Measurements from ENCODE around the gene PEX6.

Gene PEX6, protein sequence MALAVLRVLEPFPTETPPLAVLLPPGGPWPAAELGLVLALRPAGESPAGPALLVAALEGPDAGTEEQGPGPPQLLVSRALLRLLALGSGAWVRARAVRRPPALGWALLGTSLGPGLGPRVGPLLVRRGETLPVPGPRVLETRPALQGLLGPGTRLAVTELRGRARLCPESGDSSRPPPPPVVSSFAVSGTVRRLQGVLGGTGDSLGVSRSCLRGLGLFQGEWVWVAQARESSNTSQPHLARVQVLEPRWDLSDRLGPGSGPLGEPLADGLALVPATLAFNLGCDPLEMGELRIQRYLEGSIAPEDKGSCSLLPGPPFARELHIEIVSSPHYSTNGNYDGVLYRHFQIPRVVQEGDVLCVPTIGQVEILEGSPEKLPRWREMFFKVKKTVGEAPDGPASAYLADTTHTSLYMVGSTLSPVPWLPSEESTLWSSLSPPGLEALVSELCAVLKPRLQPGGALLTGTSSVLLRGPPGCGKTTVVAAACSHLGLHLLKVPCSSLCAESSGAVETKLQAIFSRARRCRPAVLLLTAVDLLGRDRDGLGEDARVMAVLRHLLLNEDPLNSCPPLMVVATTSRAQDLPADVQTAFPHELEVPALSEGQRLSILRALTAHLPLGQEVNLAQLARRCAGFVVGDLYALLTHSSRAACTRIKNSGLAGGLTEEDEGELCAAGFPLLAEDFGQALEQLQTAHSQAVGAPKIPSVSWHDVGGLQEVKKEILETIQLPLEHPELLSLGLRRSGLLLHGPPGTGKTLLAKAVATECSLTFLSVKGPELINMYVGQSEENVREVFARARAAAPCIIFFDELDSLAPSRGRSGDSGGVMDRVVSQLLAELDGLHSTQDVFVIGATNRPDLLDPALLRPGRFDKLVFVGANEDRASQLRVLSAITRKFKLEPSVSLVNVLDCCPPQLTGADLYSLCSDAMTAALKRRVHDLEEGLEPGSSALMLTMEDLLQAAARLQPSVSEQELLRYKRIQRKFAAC

DNA sequence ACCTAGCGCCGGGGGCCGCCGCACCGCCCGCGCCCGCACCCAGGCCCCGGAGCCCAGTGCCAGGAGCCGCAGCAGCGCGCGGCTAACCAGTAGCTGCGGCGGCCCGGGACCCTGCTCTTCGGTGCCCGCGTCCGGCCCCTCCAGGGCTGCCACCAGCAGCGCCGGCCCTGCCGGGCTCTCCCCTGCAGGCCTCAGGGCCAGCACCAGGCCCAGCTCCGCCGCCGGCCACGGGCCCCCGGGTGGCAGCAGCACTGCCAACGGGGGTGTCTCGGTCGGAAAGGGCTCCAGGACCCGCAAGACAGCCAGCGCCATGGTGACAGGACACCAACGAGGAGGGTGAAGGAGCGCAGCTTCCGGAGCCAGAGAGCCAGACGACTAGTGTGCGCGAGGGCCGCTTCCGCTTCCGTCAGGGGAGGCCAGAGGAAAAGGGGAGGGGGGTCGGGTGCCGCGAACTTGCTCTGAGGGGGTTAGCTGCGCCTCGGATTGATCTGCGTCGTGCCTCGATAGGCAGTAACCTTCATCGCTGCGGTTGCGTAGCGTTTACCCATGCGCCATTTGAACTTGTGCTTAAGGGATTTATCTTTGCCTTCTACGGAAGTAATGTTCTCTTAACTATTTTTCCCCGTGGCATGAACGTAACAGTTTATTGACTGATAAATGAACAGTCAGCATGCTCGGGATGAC is at the start of gene PEX6:
Gene PEX6 (minus strand): TSS at position 343 of the 684 bp plus-strand sequence. CDS start 31 bp downstream, at position 312.
- peak; percentile 62 to 76 for DNase-seq (ENCODE audit: low read depth in 2 of 2)

DNA sequence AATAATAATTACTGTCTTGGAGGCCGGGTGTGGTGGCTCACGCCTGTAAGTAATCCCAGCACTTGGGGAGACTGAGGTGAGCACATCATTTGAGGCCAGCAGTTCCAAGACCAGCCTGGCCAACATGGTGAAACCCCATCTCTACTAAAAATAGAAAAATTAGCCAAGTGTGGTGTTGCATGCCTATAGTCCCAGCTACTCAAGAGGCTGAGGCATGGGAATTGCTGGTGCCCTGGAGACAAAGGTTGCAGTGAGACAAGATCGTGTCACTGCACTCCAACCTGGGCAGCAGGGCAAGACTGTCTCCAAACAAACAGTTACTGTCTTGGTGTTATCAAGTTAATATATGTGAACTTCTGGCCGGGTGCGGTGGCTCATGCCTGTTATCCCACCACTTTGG is 47.4 kb upstream of the PEX6 start:
- no peak for DNase-seq (ENCODE audit: low read depth in 2 of 2)

DNA sequence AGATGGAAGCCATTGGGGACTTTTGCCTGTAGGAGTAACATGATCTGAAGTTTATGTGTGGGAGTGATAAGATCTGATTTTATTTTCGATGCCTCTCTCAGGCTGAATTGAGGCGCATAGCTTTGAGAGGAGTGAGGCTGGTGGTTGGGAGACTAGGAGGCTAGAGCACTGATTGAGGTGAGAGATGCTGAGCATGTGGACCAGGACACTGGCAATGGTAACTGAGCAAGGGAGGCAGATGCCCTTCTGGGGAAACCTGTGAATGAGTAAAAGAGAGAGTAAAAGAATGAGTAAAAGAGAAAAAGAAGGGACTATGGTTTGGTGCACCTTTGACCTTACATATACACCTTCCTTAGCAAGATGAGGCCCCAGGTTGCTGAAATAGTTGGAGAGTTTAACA is 45.5 kb upstream of the PEX6 start:
- no peak for DNase-seq (ENCODE audit: low read depth in 2 of 2)

DNA sequence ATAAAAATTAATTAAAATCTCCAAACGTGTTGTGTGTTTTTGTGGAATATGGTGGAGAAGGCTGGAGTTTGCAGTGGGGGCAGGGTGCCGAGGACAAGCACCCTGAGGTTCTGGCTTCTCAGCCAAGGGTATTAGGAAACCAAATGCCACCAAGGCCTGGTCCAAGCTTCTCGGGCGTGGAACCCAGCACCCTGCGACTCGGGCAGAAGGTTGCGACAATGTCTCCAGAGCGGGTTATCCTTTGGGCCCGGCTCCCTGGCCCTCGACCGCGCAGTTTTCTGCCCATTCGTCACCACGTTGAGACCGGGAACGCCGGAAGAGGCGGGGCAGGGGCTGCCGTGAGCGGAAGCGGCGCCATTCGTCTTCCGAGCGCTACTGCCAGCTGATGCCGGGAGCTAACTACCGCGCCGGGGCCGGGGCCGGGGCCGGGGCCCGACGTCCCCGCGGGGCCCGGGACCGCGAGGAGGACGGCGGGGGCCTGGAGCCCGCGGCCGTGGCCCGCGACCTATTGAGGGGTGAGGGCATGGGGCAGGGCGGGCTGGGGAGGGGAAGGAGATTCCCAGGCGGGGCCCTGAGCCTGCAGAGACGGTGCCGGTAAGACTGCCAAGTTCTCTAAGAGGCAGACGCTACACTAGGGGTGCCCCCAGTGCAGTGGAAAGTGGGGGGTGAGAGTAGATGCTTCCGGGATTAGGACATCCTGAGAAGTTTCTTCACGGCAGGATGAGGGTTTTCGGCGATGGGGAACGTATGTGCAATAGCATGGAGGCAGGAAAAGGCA is 42.5 kb upstream of the PEX6 start, which contains the start of gene RRP36:
Gene RRP36 (plus strand): TSS at position 354 of the 778 bp plus-strand sequence. CDS start 32 bp downstream, at position 386.
- DNase-seq (ENCODE audit: low read depth in 2 of 2): peak; percentile 29 to 54

DNA sequence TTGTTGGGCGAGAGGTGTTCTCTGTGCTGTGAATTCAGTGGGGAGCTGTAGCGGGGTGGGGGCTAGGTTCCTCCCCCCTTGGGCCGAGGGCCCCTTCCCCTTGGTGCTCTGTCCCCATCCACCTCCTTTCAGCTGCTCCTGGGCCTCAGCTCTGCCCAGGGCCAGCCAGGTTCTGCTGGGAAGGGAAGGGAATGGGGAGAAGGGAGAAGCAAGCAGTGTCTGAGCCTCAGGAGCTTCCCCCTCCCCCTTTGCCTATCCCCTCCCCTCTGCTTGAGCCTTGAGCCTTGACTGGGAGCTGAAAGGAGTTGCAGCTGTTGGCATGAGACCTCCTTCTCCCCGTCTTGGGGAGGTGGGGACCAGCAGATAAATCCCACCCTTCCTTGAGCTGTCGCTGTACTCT is 41.9 kb upstream of the PEX6 start:
- DNase-seq (ENCODE audit: low read depth in 2 of 2): no peak

DNA sequence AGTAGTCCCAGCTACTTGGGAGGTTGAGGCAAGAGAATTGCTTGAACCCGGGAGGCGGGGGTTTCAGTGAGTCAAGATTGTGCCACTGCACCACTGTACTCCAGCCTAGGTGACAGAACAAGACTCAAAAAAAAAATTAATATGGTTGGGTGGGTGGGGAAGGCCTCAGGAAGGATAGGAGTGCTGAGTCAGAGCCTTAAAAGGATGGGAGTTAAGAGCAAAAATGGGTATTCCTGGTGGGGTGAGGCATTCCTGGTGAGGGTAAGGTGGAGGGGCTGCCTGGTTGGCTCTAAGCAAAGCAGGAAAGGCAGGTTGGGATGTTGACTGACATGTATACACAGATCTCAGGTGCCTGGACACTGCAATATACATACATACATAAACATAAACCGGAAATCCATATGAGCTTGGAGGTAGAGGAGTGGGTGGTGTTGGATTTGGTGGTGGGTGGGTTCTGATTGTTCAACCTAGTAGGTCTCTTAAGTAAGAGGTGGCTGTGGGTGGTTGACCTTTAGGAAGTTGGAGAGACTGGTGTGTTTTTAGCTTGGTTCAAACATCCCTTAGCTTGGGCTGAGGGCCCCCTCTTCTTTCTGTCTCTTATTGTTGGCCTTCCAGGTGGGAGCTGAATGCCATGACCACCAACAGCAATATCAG is 41.2 kb upstream of the PEX6 start:
- DNase-seq (ENCODE audit: low read depth in 2 of 2): no peak

DNA sequence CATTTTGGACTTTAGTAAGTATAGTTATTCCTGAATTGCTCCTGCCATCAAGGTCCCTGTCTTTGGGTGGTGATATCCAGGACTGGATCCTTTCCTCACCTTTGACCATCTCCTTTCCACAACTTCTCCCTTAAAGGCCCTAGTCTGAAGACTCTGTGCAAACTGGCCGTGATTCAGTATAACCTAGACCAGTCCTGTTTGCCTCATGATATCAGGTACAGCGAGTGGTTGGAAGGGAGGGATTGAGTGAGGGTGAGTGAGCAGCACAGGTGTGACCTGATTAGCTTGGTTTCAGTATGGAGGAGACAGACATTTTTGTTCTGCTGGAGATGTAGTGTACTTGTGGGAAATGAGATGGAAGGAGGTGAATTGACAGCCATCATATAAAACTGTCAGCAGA is 40.2 kb upstream of the PEX6 start:
- no peak for DNase-seq (ENCODE audit: low read depth in 2 of 2)

DNA sequence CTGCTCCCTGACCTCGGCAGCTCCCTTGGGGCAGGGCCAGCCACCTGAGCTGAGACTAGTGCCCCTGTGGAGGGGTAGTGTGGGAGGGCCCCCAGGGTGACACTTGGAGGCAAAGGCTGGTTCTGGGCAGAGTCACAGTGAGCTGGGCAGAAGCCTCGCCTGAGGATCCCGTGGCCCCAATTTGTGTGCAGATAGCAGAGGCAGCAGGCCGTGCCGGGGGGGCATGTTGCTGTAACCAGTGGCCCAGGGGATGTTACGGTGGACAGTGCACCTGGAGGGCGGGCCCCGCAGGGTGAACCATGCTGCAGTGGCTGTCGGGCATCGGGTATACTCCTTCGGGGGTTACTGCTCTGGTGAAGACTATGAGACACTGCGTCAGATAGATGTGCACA is 38.0 kb upstream of the PEX6 start:
- no peak for DNase-seq (ENCODE audit: low read depth in 2 of 2)

DNA sequence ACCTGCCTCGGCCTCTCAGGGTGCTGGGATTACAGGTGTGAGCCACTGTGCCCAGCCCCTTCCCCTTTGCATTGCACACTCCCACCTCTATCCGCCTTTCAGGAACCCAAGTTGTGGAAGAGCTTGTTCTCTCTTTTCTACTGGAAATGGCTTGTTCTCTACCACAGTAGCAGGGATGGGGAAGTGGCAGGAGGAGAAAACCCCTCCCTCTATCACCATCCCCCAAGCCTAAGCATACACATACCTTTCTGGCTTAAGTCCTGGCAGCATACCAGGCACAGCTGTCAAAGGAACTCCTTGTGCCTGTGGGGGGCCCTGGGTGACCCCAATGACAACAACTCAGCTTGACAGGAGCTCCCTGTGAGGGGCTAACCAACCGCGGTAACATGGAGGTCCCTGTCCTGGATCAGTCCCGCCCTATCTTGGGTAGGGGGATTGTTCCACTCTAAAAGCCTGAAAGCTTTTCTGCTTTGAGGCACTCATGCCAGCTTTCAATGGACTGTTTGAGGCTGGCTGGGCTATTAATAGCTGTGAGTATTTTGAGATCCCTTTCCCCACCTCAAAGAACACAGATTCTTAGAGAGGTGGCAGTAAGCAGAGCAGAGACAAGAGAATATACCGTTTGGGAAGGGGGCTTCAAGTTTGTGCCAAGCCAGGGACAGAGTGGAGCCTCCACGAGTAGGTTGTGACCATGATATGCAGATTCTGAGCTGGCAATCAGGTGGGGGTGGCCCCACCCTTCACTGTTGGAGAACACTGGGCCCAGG is 37.4 kb upstream of the PEX6 start:
- DNase-seq (ENCODE audit: low read depth in 2 of 2): no peak

DNA sequence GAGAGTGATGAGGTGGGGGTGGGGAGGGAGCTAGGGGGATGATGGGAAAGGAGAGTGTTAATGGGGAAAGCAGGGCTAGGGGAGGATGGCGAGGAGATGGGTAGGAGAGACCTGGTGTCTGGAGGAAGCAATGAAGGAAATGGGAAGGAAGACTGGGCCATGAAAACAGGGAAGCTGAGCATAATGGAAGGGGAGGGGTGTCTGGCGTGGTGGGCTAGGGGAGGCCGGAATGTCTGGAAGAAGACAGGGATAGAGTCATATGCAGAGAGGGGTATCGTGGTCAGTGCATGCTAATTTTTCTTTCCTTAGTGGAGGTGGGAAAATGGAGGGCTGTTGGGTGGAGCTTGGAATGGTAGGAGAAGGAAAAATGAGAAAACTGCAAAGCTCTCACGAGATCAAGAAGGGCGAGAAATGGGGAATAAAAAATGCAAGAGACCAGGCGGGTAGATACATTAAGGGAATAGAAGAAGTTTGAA is 35.5 kb upstream of the PEX6 start:
- no peak for DNase-seq (ENCODE audit: low read depth in 2 of 2)

DNA sequence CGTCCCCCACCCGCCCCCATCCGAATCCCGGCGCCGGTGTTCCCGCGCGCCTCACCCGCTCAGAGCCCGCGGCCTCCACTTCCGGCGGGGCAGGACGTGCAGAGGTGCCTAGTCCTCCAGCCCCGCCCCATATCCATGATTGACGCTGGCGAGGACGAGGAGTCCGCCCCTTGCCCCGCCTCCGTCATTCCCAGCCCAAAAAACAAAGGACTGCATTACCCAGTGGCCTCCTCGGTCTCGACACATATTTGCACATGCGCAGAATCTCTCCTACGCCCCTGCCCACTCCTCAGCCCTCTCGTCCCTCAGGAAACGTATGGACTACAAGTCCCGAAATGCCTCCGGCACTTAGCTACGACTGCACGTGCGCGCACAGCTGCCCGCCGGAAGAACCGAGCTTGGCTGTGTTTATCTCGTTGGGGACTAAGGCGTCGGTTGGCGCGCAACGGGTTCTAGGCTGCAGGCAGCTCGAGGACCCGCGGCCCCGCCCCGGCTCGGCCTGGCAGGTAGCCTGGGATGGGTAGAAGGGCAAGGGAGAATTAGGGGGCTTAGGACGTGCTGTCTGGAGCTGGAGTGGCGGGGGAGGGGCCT is 35.0 kb upstream of the PEX6 start, which contains the start of the genes KLHDC3 and MEA1:
Gene KLHDC3 (plus strand): TSS at position 407 of the 591 bp plus-strand sequence. CDS start 2,944 bp downstream, outside the sequence.
Gene MEA1 (minus strand): TSS at position 104 of the 591 bp plus-strand sequence. CDS start 133 bp downstream, outside the sequence.
- peak; percentile 96 to 98 for DNase-seq (ENCODE audit: low read depth in 2 of 2)

DNA sequence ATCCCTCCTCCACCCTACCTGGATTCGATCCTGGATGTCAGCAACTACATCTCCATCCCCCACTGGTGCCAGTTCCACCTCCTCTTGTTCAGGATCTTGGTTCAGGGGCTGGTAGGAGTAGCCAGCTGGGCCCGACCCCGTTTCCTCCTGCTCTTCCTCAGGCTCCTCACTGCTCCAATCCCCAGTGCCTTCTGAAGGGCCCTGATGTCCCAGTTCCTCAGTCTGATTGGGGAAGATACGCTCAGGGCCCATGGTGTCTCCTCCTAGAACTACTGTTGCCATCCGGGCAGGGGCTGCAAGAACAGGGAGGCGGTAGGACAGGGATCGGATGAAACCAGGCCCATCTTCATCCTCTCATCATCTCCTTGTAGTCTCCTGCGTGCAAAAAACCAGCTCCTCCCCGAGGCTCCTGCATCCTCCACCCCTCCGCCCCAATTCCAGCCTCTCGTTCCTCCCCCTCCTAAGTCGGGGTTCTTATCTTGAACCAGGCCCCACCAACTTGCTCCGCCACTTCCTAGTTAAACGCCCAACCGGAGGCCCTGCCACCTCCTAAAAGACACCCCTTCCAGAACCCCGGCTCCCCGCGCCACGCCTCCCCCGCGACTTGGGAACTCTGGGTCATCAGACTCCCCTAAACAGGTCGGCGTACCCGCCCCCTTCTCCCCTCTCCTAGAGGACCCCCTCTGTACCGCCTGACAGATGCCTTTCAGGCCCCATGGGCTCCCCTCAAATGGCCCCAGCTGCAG is 34.3 kb upstream of the PEX6 start:
- no peak for DNase-seq (ENCODE audit: low read depth in 2 of 2)

DNA sequence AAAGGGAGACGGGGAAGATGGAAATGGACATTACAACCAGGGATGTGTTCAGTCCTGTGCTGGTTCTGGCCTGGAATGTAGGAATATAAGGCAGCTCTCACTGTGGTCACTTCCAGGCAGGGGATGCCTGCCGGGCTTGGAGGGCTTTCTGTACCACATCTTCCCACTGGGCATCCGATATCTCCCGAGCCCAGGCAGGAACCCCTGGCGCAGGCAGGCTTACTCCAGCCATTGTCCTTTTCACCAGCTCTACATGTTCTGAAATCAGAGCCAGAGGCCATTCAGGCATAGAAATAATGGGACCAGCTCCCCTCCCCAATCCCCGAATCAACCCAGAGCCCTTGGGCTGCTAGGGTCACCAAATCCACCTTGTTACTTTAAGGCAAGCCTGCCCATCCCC is 33.4 kb upstream of the PEX6 start:
- no peak for DNase-seq (ENCODE audit: low read depth in 2 of 2)

DNA sequence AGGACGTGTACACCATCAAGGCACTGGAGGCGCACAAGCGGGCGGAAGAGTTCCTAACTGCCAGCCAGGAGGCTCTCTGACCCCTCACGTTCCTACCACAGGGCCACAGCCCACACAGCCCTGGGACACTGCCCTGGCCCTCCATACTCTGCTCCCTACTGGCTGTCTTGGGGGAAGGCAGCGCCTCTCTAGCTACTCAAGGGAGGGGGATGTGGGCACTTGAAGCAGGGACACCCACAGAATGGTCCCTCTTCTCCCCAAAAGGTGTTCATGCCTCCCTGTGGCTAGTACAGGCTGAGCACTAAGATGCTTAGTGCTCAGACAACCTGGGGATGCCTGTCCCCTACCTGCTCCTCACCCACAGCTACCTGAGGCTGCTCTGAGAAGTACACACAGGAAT is 32.2 kb upstream of the PEX6 start:
- no peak for DNase-seq (ENCODE audit: low read depth in 2 of 2)

DNA sequence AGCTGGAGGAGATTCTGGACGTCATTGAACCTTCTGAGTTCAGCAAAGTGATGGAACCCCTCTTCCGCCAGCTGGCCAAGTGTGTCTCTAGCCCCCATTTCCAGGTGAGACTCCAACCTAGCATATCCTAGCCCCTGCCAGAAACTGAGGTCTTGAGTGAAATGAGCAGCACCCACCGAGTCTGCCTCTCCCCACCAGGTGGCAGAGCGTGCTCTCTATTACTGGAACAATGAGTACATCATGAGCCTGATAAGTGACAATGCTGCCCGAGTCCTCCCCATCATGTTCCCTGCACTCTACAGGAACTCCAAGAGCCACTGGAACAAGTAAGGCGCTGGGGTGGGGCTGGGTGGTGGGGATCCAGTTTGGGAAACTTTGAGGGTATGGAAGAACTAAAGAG is 30.1 kb upstream of the PEX6 start:
- DNase-seq (ENCODE audit: low read depth in 2 of 2): no peak

DNA sequence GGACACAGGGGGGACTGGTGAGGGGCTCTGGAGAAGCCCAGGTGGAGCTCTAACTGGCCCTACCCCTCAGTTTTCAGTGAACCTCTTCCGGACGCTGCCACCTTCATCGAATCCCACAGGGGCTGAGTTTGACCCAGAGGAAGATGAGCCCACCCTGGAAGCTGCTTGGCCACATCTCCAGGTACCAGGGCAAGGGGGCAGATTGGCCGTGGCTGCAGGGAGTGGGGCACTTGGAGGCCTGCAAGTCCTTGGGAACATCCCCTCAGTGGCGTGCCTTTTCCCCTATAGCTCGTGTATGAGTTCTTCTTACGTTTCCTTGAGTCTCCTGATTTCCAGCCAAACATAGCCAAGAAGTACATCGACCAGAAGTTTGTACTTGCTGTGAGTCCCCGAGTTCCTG is 28.1 kb upstream of the PEX6 start:
- no peak for DNase-seq (ENCODE audit: low read depth in 2 of 2)

DNA sequence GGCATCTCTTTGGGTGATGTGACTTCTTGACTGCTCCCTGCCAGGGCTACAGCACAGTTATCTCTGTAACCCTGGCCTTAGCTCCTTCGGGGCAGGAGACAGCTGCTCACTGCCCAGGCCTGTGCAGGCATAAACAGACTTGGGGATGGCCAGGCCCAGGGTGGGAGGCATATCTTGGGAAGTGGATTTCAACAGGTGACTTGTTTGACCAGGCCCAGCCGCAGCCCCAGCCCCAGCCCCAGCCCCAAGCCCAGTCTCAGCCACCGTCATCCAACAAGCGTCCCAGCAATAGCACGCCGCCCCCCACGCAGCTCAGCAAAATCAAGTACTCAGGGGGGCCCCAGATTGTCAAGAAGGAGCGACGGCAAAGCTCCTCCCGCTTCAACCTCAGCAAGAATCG is 27.3 kb upstream of the PEX6 start:
- DNase-seq (ENCODE audit: low read depth in 2 of 2): no peak

DNA sequence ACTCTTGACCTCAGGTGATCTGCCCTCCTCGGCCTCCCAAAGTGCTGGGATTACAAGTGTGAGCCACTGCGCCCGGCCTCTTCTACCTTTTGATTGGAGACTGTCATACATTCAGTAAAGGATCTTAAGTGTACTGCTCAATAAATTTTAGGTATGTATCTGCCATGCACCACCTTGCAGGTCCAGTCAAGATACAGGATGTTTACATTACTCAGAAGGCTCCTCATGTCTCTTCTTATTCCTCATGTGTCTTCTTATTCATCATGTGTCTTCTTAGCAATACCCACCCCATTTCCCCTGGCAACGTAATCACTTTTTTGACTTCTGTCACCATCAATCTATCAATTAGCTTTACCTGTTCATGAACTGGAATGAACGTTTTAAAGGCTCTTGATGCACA is 26.9 kb upstream of the PEX6 start:
- DNase-seq (ENCODE audit: low read depth in 2 of 2): no peak

Measured in stimulated activated CD4-positive, alpha-beta T cell treated with anti-CD3 and anti-CD28 coated beads, Interleukin-1b, Interleukin-23, amount 100 ng/mL, for 1 hour (primary cell).